GM23338 (cell line): ENCODE measurements around the gene MTF1. TPM values are rescaled to one million over a fixed set of nuclear protein-coding genes. Genes with fewer than 3 reads are reported as not detected.

Experiments
- ATAC-seq: fragments of 200-7000 bp; cut with Tn5 transposase; 3 replicates; pipeline ENCODE4 v1.9.1; 2020
- DNase-seq: peaks from one replicate; pipeline ENCODE4 v3.0.0-alpha.2; 2015; ENCODE audit warnings: low spot score
- H2AFZ ChIP-seq: fragments of 200-600 bp; sonication (generic); 2 replicates; pipeline ENCODE4 v1.8.0; 2016; ENCODE audit warnings: antibody characterized with exemption, mild to moderate bottlenecking, moderate library complexity
- H3F3A ChIP-seq: fragments of 200-600 bp; sonication (generic); replicated peaks from 2 replicates; pipeline ENCODE4 v1.8.0; 2017; ENCODE audit warnings: antibody characterized with exemption, mixed run types, low read depth
- H3K27ac ChIP-seq: fragments of 200-600 bp; sonication (generic); 2 replicates; pipeline ENCODE4 v1.6.1; 2016; ENCODE audit warnings: low read depth
- H3K27me3 ChIP-seq: fragments of 200-600 bp; sonication (generic); 2 replicates; pipeline ENCODE4 v1.8.0; 2016; ENCODE audit warnings: mild to moderate bottlenecking, mixed run types, moderate library complexity; ENCODE audit not compliant: insufficient read depth
- H3K36me3 ChIP-seq: fragments of 200-600 bp; sonication (generic); 2 replicates; pipeline ENCODE4 v1.8.0; 2016; ENCODE audit warnings: mild to moderate bottlenecking; ENCODE audit not compliant: insufficient read depth
- H3K4me1 ChIP-seq: fragments of 200-600 bp; sonication (generic); 2 replicates; pipeline ENCODE4 v1.8.0; 2016; ENCODE audit warnings: mild to moderate bottlenecking, moderate library complexity; ENCODE audit not compliant: insufficient read depth
- H3K4me2 ChIP-seq: fragments of 200-600 bp; sonication (generic); 2 replicates; pipeline ENCODE4 v1.7.1; 2017; ENCODE audit warnings: mixed run types
- H3K4me3 ChIP-seq: fragments of 200-600 bp; sonication (generic); 2 replicates; pipeline ENCODE4 v1.6.1; 2016; ENCODE audit warnings: mixed run types
- H3K79me2 ChIP-seq: fragments of 200-600 bp; sonication (generic); replicated peaks from 2 replicates; pipeline ENCODE4 v1.8.0; 2017; ENCODE audit warnings: mild to moderate bottlenecking; ENCODE audit not compliant: insufficient read depth
- H3K9me2 ChIP-seq: fragments of 200-600 bp; sonication (generic); 2 replicates; pipeline ENCODE4 v1.8.0; 2017; ENCODE audit not compliant: insufficient read depth
- H4K20me1 ChIP-seq: fragments of 200-600 bp; sonication (generic); replicated peaks from 2 replicates; pipeline ENCODE4 v1.8.0; 2017; ENCODE audit warnings: mild to moderate bottlenecking; ENCODE audit not compliant: insufficient read depth
- H3K27ac Mint-ChIP-seq: 2 replicates; pipeline ENCODE4 v1.8.0; 2020; ENCODE audit warnings: inconsistent platforms, mild to moderate bottlenecking, moderate library complexity, mixed read lengths
- H3K27me3 Mint-ChIP-seq: 3 replicates; pipeline ENCODE4 v1.8.0; 2022; ENCODE audit warnings: low read depth, mild to moderate bottlenecking, moderate library complexity, mixed read lengths, inconsistent platforms; ENCODE audit not compliant: insufficient read depth, poor library complexity
- H3K36me3 Mint-ChIP-seq: 3 replicates; pipeline ENCODE4 v1.8.0; 2021; ENCODE audit warnings: low read depth, mild to moderate bottlenecking, inconsistent platforms, moderate library complexity, mixed read lengths
- H3K4me1 Mint-ChIP-seq: 3 replicates; pipeline ENCODE4 v1.8.0; 2020; ENCODE audit warnings: mild to moderate bottlenecking, inconsistent platforms, mixed read lengths
- H3K4me3 Mint-ChIP-seq: 3 replicates; pipeline ENCODE4 v1.8.0; 2021; ENCODE audit warnings: moderate library complexity, mild to moderate bottlenecking, inconsistent platforms, mixed read lengths
- H3K9me3 Mint-ChIP-seq: 3 replicates; pipeline ENCODE4 v1.8.0; 2020; ENCODE audit warnings: moderate library complexity, mild to moderate bottlenecking, inconsistent platforms, mixed read lengths
- CREB1 ChIP-seq: fragments of 250-450 bp; sonication (Bioruptor Pico); IDR thresholded peaks from 2 replicates; pipeline ENCODE4 v1.5.0; 2020; ENCODE audit warnings: low read depth, mild to moderate bottlenecking, moderate library complexity
- EZH2 ChIP-seq: fragments of 200-600 bp; sonication (generic); IDR thresholded peaks from one replicate; pipeline ENCODE4 v1.8.0; 2017; ENCODE audit warnings: antibody characterized with exemption, mild to moderate bottlenecking, low read depth; ENCODE audit not compliant: unreplicated experiment
- EZH2phosphoT487 ChIP-seq: fragments of 200-600 bp; sonication (generic); IDR thresholded peaks from one replicate; pipeline ENCODE4 v1.8.1; 2018; ENCODE audit warnings: antibody characterized with exemption; ENCODE audit not compliant: unreplicated experiment
- JUNB ChIP-seq: IDR thresholded peaks from one replicate; pipeline ENCODE4 v1.6.1; 2016; ENCODE audit warnings: antibody characterized with exemption; ENCODE audit not compliant: unreplicated experiment
- NANOG ChIP-seq: IDR thresholded peaks from 2 replicates; pipeline ENCODE4 v1.6.1; 2016; ENCODE audit warnings: antibody characterized with exemption, borderline replicate concordance
- POLR2AphosphoS5 ChIP-seq: IDR thresholded peaks from 2 replicates; pipeline ENCODE4 v1.6.1; 2016; ENCODE audit warnings: antibody characterized with exemption, low read depth
- STAT1 ChIP-seq: IDR thresholded peaks from one replicate; pipeline ENCODE4 v1.6.1; 2016; ENCODE audit warnings: antibody characterized with exemption; ENCODE audit not compliant: unreplicated experiment
- ZNF114 ChIP-seq: fragments of 250-450 bp; sonication (Bioruptor Pico); IDR thresholded peaks from 2 replicates; pipeline ENCODE4 v1.5.0; 2020; ENCODE audit warnings: mild to moderate bottlenecking, moderate library complexity
- ZNF331 ChIP-seq: fragments of 250-450 bp; sonication (Bioruptor Pico); IDR thresholded peaks from 2 replicates; pipeline ENCODE4 v1.5.0; 2020; ENCODE audit warnings: low read depth, mild to moderate bottlenecking, moderate library complexity
- polyA plus RNA-seq: library from polyadenylated mRNA; unstranded; fragments of >200 nt; fragmentation: Nextera tagmentation; extraction: Ambion mirVana; gene quantifications from 2 replicates; pipeline ENCODE4 v1.2.1, GENCODE V29; 2016
- total RNA-seq: library from RNA; depleted of rRNA; stranded (reverse); fragments of >200 nt; shearing (Covaris generic); gene quantifications from 2 replicates; pipeline ENCODE4 v1.2.3, GENCODE V29; 2014
- TF ChIP-seq, protein P1 (sequence below): fragments of 250-450 bp; sonication (Bioruptor Pico); IDR thresholded peaks from 2 replicates; pipeline ENCODE4 v1.5.0; 2020; ENCODE audit warnings: mild to moderate bottlenecking, moderate library complexity
- TF ChIP-seq, protein P2 (sequence below): IDR thresholded peaks from 2 replicates; pipeline ENCODE4 v1.6.1; 2016; ENCODE audit warnings: antibody characterized with exemption
- TF ChIP-seq, protein P3 (sequence below), 2 experiments: fragments of 200-600 bp in 1 of 2; sonication (generic) in 1 of 2; conservative IDR thresholded peaks; 2 replicates each; pipeline versions ENCODE4 v1.5.1 to v1.6.1; 2016 to 2017; ENCODE audit warnings: antibody characterized with exemption in 2 of 2, low read depth in 2 of 2, mild to moderate bottlenecking in 2 of 2, moderate library complexity in 1 of 2
- TF ChIP-seq, protein P4 (sequence below): IDR thresholded peaks from one replicate; pipeline ENCODE4 v1.6.1; 2018; ENCODE audit warnings: antibody characterized with exemption; ENCODE audit not compliant: unreplicated experiment

MTF1 gene
- total and polyA plus RNA-seq, 2 experiments from 2014 or later, result 4.5 to 5.6 TPM

DNA sequence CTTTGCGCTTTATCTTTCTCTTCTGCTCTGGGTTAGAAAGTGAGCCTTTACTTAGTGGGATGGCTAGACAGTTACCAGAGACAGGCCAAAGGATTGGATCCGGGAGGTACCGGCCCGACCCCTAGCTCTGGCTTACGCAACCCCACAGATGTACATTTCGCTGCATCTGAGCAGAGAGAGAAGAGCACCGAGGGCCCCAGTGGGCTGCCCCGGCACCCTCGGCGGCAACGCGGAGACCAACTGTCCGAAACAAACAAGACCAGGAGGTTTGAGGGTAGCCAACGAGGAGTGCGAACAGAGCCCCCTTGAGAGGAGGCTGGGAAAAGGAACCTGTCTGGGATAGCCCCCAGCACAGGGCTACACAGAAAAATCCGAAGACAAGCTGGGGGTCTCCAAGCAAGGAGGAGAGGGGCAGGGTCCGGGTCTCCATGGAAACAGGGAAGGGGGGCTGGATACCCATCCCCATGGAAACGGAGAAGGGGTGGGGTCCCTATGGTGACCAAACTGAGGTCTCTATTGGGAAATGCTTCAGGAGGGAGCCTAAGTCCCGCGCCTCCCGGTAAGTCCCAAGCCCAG is 373 bp downstream of the MTF1 start:
- no peak for DNase-seq
- Histone ChIP-seq H3K4me2 (peak overlapping the region; percentile 99), H2AFZ (peak overlapping the region; percentile 94), H3K4me3 (peak overlapping the region; percentile 98), H3K36me3 (peaks cover 12% of the 10 kb centered on the region), H3K79me2 (peaks cover 34% of the 10 kb centered on the region), H3K27me3 (no peaks in the 10 kb centered on the region), H3K27ac (no peak overlapping the region), H4K20me1 (peaks cover 9% of the 10 kb centered on the region), H3K4me1 (peaks cover 9% of the 10 kb centered on the region), H3F3A (no peaks in the 10 kb centered on the region), H3K9me2 (no peaks in the 10 kb centered on the region)
- H3K4me3 Mint-ChIP-seq, result peak overlapping the region; percentile 97
- H3K36me3 Mint-ChIP-seq, result peaks cover 22% of the 10 kb centered on the region; the same call in 2 of the 3 replicates
- no peaks in the 10 kb centered on the region; the same call in 2 of the 3 replicates for H3K9me3 Mint-ChIP-seq
- ATAC-seq, result peak; percentile 30
- TF ChIP-seq NANOG, result no peak
- no peak for TF ChIP-seq EZH2
- TF ChIP-seq, protein P1, sequence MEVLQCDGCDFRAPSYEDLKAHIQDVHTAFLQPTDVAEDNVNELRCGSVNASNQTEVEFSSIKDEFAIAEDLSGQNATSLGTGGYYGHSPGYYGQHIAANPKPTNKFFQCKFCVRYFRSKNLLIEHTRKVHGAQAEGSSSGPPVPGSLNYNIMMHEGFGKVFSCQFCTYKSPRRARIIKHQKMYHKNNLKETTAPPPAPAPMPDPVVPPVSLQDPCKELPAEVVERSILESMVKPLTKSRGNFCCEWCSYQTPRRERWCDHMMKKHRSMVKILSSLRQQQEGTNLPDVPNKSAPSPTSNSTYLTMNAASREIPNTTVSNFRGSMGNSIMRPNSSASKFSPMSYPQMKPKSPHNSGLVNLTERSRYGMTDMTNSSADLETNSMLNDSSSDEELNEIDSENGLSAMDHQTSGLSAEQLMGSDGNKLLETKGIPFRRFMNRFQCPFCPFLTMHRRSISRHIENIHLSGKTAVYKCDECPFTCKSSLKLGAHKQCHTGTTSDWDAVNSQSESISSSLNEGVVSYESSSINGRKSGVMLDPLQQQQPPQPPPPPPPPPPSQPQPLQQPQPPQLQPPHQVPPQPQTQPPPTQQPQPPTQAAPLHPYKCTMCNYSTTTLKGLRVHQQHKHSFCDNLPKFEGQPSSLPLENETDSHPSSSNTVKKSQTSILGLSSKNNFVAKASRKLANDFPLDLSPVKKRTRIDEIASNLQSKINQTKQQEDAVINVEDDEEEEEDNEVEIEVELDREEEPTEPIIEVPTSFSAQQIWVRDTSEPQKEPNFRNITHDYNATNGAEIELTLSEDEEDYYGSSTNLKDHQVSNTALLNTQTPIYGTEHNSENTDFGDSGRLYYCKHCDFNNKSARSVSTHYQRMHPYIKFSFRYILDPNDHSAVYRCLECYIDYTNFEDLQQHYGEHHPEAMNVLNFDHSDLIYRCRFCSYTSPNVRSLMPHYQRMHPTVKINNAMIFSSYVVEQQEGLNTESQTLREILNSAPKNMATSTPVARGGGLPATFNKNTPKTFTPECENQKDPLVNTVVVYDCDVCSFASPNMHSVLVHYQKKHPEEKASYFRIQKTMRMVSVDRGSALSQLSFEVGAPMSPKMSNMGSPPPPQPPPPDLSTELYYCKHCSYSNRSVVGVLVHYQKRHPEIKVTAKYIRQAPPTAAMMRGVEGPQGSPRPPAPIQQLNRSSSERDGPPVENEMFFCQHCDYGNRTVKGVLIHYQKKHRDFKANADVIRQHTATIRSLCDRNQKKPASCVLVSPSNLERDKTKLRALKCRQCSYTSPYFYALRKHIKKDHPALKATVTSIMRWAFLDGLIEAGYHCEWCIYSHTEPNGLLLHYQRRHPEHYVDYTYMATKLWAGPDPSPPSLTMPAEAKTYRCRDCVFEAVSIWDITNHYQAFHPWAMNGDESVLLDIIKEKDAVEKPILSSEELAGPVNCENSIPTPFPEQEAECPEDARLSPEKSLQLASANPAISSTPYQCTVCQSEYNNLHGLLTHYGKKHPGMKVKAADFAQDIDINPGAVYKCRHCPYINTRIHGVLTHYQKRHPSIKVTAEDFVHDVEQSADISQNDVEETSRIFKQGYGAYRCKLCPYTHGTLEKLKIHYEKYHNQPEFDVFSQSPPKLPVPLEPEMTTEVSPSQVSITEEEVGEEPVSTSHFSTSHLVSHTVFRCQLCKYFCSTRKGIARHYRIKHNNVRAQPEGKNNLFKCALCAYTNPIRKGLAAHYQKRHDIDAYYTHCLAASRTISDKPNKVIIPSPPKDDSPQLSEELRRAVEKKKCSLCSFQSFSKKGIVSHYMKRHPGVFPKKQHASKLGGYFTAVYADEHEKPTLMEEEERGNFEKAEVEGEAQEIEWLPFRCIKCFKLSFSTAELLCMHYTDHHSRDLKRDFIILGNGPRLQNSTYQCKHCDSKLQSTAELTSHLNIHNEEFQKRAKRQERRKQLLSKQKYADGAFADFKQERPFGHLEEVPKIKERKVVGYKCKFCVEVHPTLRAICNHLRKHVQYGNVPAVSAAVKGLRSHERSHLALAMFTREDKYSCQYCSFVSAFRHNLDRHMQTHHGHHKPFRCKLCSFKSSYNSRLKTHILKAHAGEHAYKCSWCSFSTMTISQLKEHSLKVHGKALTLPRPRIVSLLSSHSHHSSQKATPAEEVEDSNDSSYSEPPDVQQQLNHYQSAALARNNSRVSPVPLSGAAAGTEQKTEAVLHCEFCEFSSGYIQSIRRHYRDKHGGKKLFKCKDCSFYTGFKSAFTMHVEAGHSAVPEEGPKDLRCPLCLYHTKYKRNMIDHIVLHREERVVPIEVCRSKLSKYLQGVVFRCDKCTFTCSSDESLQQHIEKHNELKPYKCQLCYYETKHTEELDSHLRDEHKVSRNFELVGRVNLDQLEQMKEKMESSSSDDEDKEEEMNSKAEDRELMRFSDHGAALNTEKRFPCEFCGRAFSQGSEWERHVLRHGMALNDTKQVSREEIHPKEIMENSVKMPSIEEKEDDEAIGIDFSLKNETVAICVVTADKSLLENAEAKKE (CRISPR knock-in tag), result no peak
- TF ChIP-seq ZNF331, result no peak
- no peak for TF ChIP-seq CREB1 (CRISPR knock-in tag)
- TF ChIP-seq EZH2phosphoT487, result no peak
- TF ChIP-seq POLR2AphosphoS5, result no peak
- TF ChIP-seq STAT1, result no peak
- TF ChIP-seq JUNB, result no peak
- TF ChIP-seq, protein P2, sequence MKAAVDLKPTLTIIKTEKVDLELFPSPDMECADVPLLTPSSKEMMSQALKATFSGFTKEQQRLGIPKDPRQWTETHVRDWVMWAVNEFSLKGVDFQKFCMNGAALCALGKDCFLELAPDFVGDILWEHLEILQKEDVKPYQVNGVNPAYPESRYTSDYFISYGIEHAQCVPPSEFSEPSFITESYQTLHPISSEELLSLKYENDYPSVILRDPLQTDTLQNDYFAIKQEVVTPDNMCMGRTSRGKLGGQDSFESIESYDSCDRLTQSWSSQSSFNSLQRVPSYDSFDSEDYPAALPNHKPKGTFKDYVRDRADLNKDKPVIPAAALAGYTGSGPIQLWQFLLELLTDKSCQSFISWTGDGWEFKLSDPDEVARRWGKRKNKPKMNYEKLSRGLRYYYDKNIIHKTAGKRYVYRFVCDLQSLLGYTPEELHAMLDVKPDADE, result no peak
- TF ChIP-seq, protein P3, sequence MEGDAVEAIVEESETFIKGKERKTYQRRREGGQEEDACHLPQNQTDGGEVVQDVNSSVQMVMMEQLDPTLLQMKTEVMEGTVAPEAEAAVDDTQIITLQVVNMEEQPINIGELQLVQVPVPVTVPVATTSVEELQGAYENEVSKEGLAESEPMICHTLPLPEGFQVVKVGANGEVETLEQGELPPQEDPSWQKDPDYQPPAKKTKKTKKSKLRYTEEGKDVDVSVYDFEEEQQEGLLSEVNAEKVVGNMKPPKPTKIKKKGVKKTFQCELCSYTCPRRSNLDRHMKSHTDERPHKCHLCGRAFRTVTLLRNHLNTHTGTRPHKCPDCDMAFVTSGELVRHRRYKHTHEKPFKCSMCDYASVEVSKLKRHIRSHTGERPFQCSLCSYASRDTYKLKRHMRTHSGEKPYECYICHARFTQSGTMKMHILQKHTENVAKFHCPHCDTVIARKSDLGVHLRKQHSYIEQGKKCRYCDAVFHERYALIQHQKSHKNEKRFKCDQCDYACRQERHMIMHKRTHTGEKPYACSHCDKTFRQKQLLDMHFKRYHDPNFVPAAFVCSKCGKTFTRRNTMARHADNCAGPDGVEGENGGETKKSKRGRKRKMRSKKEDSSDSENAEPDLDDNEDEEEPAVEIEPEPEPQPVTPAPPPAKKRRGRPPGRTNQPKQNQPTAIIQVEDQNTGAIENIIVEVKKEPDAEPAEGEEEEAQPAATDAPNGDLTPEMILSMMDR (conservative IDR thresholded peaks at IDR 0.05; ENCODE audit: low read depth in 2 of 2), result no peak
- TF ChIP-seq ZNF114 (CRISPR knock-in tag), result no peak
- TF ChIP-seq, protein P4, sequence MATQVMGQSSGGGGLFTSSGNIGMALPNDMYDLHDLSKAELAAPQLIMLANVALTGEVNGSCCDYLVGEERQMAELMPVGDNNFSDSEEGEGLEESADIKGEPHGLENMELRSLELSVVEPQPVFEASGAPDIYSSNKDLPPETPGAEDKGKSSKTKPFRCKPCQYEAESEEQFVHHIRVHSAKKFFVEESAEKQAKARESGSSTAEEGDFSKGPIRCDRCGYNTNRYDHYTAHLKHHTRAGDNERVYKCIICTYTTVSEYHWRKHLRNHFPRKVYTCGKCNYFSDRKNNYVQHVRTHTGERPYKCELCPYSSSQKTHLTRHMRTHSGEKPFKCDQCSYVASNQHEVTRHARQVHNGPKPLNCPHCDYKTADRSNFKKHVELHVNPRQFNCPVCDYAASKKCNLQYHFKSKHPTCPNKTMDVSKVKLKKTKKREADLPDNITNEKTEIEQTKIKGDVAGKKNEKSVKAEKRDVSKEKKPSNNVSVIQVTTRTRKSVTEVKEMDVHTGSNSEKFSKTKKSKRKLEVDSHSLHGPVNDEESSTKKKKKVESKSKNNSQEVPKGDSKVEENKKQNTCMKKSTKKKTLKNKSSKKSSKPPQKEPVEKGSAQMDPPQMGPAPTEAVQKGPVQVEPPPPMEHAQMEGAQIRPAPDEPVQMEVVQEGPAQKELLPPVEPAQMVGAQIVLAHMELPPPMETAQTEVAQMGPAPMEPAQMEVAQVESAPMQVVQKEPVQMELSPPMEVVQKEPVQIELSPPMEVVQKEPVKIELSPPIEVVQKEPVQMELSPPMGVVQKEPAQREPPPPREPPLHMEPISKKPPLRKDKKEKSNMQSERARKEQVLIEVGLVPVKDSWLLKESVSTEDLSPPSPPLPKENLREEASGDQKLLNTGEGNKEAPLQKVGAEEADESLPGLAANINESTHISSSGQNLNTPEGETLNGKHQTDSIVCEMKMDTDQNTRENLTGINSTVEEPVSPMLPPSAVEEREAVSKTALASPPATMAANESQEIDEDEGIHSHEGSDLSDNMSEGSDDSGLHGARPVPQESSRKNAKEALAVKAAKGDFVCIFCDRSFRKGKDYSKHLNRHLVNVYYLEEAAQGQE, result no peak
- H3K27ac Mint-ChIP-seq, result peak overlapping the region; percentile 82
- 0 out of 3 replicates have a peak, but pooled peaks cover 4% of the 10 kb centered on the region for H3K4me1 Mint-ChIP-seq
- H3K27me3 Mint-ChIP-seq, result peaks cover 6% of the 10 kb centered on the region
